Keratinocyte (primary cell): ENCODE results near the gene SPAG9. TPM values are rescaled to one million over a fixed set of nuclear protein-coding genes. Genes with fewer than 3 reads are reported as not detected.

ENCODE experiments used
- DNase-seq: peaks from one replicate; pipeline ENCODE4 v3.0.0-alpha.2; 2011; ENCODE audit warnings: low read depth, missing footprints, low spot score
- FAIRE-seq: peaks from 2 replicates; lab custom pipeline; 2011; peaks lifted over from hg19 to GRCh38; lab: Jason Lieb, UNC
- H2AFZ ChIP-seq: 2 replicates; pipeline ENCODE4 v1.6.0; 2012; ENCODE audit warnings: low read length, control low read depth, inconsistent platforms; ENCODE audit not compliant: control insufficient read depth
- H3K27ac ChIP-seq: 2 replicates; pipeline ENCODE4 v1.5.1; 2011; ENCODE audit warnings: low read length; ENCODE audit not compliant: control insufficient read depth, insufficient read depth
- H3K27me3 ChIP-seq: 3 replicates; pipeline ENCODE4 v1.6.0; 2011; ENCODE audit warnings: low read length; ENCODE audit not compliant: control insufficient read depth, insufficient read depth; ENCODE audit errors: extremely low read depth
- H3K36me3 ChIP-seq, 2 experiments: 2 replicates in 1 of 2; 3 replicates in 1 of 2; pipeline ENCODE4 v1.5.1; 2011; ENCODE audit warnings: low read length in 2 of 2, mild to moderate bottlenecking in 1 of 2; ENCODE audit not compliant: control insufficient read depth in 2 of 2, insufficient read depth in 2 of 2; ENCODE audit errors: extremely low read depth in 1 of 2
- H3K4me1 ChIP-seq: 3 replicates; pipeline ENCODE4 v1.5.1; 2011; ENCODE audit warnings: low read length; ENCODE audit not compliant: control insufficient read depth, insufficient read depth; ENCODE audit errors: extremely low read depth
- H3K4me2 ChIP-seq: 3 replicates; pipeline ENCODE4 v1.6.0; 2011; ENCODE audit warnings: low read depth, low read length; ENCODE audit not compliant: control insufficient read depth, insufficient read depth; ENCODE audit errors: extremely low read depth
- H3K4me3 ChIP-seq, 3 experiments: fragments of 200-600 bp in 1 of 3; sonication (generic) in 1 of 3; 2 replicates in 2 of 3; 3 replicates in 1 of 3; pipeline ENCODE4 v1.5.1; 2011 to 2016; ENCODE audit warnings: low read length in 3 of 3, mild to moderate bottlenecking in 3 of 3, control low read depth in 2 of 3, inconsistent platforms in 1 of 3, low read depth in 1 of 3, mixed read lengths in 1 of 3, mixed run types in 1 of 3, moderate library complexity in 1 of 3; ENCODE audit not compliant: control insufficient read depth in 2 of 3, insufficient read depth in 2 of 3; ENCODE audit errors: extremely low read depth in 1 of 3
- H3K79me2 ChIP-seq: 2 replicates; pipeline ENCODE4 v1.6.0; 2012; ENCODE audit warnings: low read length; ENCODE audit not compliant: control insufficient read depth, insufficient read depth
- H3K9ac ChIP-seq: 3 replicates; pipeline ENCODE4 v1.6.0; 2011; ENCODE audit warnings: low read length; ENCODE audit not compliant: control insufficient read depth, insufficient read depth; ENCODE audit errors: extremely low read depth
- H3K9me1 ChIP-seq: 3 replicates; pipeline ENCODE4 v1.6.0; 2011; ENCODE audit warnings: low read length; ENCODE audit not compliant: control insufficient read depth, insufficient read depth; ENCODE audit errors: extremely low read depth
- H3K9me3 ChIP-seq: 2 replicates; pipeline ENCODE4 v1.5.1; 2012; ENCODE audit warnings: low read depth, low read length; ENCODE audit not compliant: control insufficient read depth
- H4K20me1 ChIP-seq: 3 replicates; pipeline ENCODE4 v1.6.0; 2011; ENCODE audit warnings: low read length; ENCODE audit not compliant: control insufficient read depth, insufficient read depth; ENCODE audit errors: extremely low read depth
- EZH2 ChIP-seq: IDR thresholded peaks from one replicate; pipeline ENCODE4 v1.6.1; 2012; ENCODE audit warnings: inconsistent platforms, mild to moderate bottlenecking, low read length, moderate library complexity
- dilution Hi-C: fragments of 300-500 bp; cut with MboI; formaldehyde crosslinking; loops from one replicate; pipeline ENCODE4 v1.7.0; 2020; ENCODE audit warnings: low sequenced_read_pairs; ENCODE audit not compliant: extremely low pct_ligation_motif_present
- polyA plus RNA-seq, 5 experiments: library from polyadenylated mRNA; depleted of rRNA in 3 of 5; stranded (reverse) in 3 of 5; stranded (forward) in 1 of 5; unstranded in 1 of 5; fragments of >200 nt; gene quantifications; 1 replicate in 1 of 5; 2 replicates in 3 of 5; 3 replicates in 1 of 5; pipeline versions ENCODE4 v1.2.1 to v1.2.3, GENCODE V29; 2011 to 2012; ENCODE audit warnings: missing spikeins in 2 of 5, low read depth in 1 of 5, low replicate concordance in 1 of 5
- TF ChIP-seq, protein P1 (sequence below), 3 experiments: IDR thresholded peaks in 1 of 3; conservative IDR thresholded peaks in 1 of 3; optimal IDR thresholded peaks in 1 of 3; 2 replicates in 2 of 3; 3 replicates in 1 of 3; pipeline versions ENCODE3 to v1.5.1; 2011; ENCODE audit warnings: low read length in 3 of 3, mild to moderate bottlenecking in 3 of 3, moderate library complexity in 2 of 3, control low read depth in 1 of 3, inconsistent platforms in 1 of 3; ENCODE audit not compliant: insufficient read depth in 2 of 3; ENCODE audit errors: extremely low read depth in 1 of 3

The SPAG9 gene
- polyA plus RNA-seq, 1 donor (not counting 4 experiments of a cell fraction or from before 2014, with no cell fraction given) = 43.1 TPM

DNA sequence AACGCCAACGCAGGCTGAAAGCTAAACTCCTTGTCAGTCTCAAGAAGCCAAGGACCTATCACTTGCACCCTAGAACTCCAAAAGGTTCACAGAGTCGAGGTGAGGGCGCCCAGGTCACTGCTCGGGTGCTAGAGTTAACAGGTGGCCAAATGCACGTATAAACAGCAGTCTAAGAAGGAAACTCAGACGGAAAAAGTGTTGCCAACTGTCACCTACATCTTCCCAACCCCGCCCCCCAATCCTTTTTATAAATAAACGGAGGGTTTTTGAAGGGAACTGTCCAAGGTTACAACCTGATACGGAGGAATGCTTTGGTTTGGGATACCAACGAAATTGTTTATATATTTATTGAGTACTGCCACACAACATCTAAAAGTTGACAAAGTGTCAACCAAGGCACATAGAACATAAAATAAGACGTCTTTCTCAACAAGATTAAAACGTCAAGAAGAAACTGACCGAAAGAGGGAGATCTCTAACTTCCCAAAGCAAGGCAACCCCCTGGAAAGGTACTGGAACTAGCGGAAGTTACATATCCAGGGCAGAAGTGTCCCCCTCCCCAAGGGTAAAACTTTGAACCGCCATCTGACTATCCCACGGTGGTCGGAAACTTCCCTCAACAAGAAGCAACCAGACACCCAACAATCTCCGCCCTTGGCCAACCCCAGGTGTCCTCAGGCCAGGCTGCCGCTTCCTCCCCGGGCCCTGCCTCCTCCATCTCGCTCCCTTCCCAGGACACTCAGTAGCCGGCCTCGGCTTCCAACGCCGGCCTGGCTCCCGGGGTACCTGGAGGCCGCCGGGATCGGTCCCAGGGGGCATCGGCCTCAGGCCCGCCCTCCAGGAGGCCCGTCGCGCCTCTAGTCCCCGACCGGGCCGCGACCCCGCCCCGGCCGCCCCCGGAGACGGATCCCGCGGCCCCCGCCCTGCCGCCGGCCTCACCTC, 982 bp downstream of the SPAG9 start:
- Histone ChIP-seq H3K36me3 (peaks cover 2 to 3% of the 10 kb centered on the region in 2 experiments), H3K4me2 (peak overlapping the region; percentile 93), H3K9ac (peak overlapping the region; percentile 96), H2AFZ (peak overlapping the region; percentile 81), H3K9me3 (no peaks in the 10 kb centered on the region), H4K20me1 (peaks cover 19% of the 10 kb centered on the region), H3K9me1 (peaks cover 4% of the 10 kb centered on the region), H3K4me1 (peaks cover 34% of the 10 kb centered on the region), H3K27me3 (no peaks in the 10 kb centered on the region), H3K27ac (peak overlapping the region; percentile 93), H3K79me2 (peaks cover 58% of the 10 kb centered on the region), H3K4me3 (peak overlapping the region; percentile 67 to 75 (median 75))
- dilution Hi-C loops = no loop called here
- no peak for TF ChIP-seq EZH2
- TF ChIP-seq, protein P1, sequence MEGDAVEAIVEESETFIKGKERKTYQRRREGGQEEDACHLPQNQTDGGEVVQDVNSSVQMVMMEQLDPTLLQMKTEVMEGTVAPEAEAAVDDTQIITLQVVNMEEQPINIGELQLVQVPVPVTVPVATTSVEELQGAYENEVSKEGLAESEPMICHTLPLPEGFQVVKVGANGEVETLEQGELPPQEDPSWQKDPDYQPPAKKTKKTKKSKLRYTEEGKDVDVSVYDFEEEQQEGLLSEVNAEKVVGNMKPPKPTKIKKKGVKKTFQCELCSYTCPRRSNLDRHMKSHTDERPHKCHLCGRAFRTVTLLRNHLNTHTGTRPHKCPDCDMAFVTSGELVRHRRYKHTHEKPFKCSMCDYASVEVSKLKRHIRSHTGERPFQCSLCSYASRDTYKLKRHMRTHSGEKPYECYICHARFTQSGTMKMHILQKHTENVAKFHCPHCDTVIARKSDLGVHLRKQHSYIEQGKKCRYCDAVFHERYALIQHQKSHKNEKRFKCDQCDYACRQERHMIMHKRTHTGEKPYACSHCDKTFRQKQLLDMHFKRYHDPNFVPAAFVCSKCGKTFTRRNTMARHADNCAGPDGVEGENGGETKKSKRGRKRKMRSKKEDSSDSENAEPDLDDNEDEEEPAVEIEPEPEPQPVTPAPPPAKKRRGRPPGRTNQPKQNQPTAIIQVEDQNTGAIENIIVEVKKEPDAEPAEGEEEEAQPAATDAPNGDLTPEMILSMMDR (optimal IDR thresholded peaks at IDR 0.05 in 1 of 3, IDR thresholded peaks at IDR 0.05 in 1 of 3, conservative IDR thresholded peaks at IDR 0.05 in 1 of 3; ENCODE audit: extremely low read depth in 1 of 3, insufficient read depth in 2 of 3, low read length in 3 of 3) = no peak
- FAIRE-seq = no peak
- DNase-seq = no peak

DNA sequence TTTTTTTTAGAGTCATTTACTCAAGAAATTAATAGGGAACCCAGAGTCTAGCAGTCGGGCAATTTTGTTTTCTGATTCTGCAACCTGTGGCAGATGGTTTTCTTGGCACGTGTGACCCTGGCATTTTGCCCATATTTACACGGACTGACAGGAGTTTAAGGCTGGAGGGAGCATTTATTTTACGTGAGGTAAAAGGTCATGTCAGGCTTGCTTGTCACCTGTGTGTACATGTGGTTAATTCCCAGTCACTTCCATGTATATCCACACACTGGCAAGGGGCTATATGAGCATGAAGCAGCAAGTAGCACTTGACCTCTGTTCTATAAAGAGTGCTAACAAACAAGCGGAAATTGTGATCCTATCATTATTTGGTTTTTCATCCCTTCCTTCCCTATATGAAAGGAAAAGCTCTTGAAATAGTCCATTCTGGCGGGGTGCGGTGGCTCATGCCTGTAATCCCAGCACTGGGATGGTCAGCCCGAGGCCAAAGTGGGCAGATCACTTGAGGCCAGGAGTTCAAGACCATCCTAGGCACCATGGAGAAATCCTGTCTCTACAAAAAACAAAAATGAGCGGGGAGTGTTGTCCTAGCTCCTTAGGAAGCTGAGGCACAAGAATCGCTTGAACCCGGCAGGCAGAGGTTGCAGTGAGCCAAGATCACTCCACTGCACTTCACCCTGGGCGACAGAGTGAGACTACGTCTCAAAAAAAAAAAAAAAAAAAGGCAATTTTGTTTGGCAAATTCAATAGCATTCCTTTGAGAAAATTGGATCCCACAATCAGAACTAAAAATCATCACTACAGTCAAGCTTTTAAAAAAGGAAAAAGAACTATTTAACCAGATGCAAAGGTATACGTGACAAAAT, 2.1 kb downstream of the SPAG9 start:
- no peaks in the 10 kb centered on the region for H3K9me3 ChIP-seq
- H3K27me3 ChIP-seq = no peaks in the 10 kb centered on the region
- peaks cover 69% of the 10 kb centered on the region for H3K79me2 ChIP-seq
- peaks cover 4% of the 10 kb centered on the region for H3K9me1 ChIP-seq
- H3K9ac ChIP-seq = peak overlapping the region; percentile 96
- H2AFZ ChIP-seq = no peak overlapping the region
- dilution Hi-C loops = no loop called here
- TF ChIP-seq, protein P1 (optimal IDR thresholded peaks at IDR 0.05 in 1 of 3, IDR thresholded peaks at IDR 0.05 in 1 of 3, conservative IDR thresholded peaks at IDR 0.05 in 1 of 3; ENCODE audit: extremely low read depth in 1 of 3, insufficient read depth in 2 of 3, low read length in 3 of 3) = no peak
- no peak for TF ChIP-seq EZH2
- H4K20me1 ChIP-seq = peaks cover 19% of the 10 kb centered on the region
- H3K36me3 ChIP-seq = peaks cover 2 to 3% of the 10 kb centered on the region in 2 experiments
- H3K4me2 ChIP-seq = peak overlapping the region; percentile 93
- no peak for DNase-seq
- H3K27ac ChIP-seq = no peak overlapping the region
- peak overlapping the region; percentile 67 to 75 (median 75) for H3K4me3 ChIP-seq
- no peak for FAIRE-seq
- peaks cover 34% of the 10 kb centered on the region for H3K4me1 ChIP-seq
